AG09309 (cell line): ENCODE data around the gene CENPU.

Experiments used
- DNase-seq: peaks from one replicate; pipeline ENCODE4 v3.0.0-alpha.2; 2010; ENCODE audit warnings: low read depth
- H3K4me3 ChIP-seq: 2 replicates; pipeline ENCODE4 v1.5.1; 2011; ENCODE audit warnings: mild to moderate bottlenecking, low read depth, low read length, moderate library complexity; ENCODE audit not compliant: control insufficient read depth
- CTCF ChIP-seq: IDR thresholded peaks from 2 replicates; pipeline ENCODE4 v1.5.1; 2011; ENCODE audit warnings: mild to moderate bottlenecking, low read depth, low read length, inconsistent platforms; ENCODE audit not compliant: insufficient read depth, control insufficient read depth; ENCODE audit errors: missing control alignments

The CENPU gene

GRCh38 chr4:184719407-184719806 lies 14.5 kb downstream of the CENPU start:
- DNase-seq: no peak
- no peak overlapping the region for H3K4me3 ChIP-seq
- no peak for TF ChIP-seq CTCF

GRCh38 chr4:184715526-184715925 lies 18.4 kb downstream of the CENPU start:
- DNase-seq: no peak
- TF ChIP-seq CTCF: no peak

GRCh38 chr4:184713887-184714286 lies 20.0 kb downstream of the CENPU start:
- no peak for DNase-seq
- H3K4me3 ChIP-seq: no peak overlapping the region
- no peak for TF ChIP-seq CTCF

More at GRCh38 chr4:184715526-184715925, 18.4 kb downstream of the CENPU start:
- no peak overlapping the region for H3K4me3 ChIP-seq

DNA sequence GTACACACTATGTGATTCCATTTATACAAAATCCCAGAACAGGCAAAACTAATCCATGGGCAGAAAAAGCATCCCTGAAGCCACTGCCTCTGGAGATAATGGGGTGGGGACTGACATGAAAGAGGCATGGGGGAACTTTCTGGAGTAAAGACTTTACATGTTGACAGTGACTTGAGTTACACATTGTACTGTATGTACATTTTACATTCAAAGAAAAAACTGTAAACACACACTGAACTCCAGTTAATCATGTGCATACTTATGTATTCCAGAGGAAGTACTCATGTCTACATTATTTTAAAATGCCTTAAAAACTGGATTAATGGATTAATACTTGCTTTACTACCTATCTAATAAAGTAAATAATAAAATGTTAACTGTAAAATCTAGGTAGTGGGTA lies 21.6 kb downstream of the CENPU start:
- DNase-seq: no peak
- no peak for TF ChIP-seq CTCF

DNA sequence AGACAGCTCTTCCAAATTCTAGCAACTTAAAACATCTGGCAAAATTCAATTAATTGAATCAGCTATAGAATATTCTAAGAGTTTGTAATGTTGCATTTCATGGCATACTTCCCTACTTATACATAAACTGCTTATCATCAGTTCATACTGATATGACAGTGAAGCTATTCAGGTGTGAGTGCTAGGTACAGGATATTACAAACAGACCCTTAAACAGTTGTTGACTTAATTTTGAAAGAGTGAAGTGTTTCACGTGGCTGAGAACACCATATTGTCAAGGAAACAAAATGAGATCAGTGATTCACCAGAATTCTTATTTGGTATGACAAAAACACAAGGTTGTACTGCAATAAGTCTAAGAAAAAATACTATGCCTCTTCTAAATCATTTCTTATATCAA lies 27.4 kb downstream of the CENPU start:
- no peak for TF ChIP-seq CTCF
- no peak for DNase-seq

More for the DNA sequence above, 21.6 kb downstream of the CENPU start:
- no peak overlapping the region for H3K4me3 ChIP-seq

GRCh38 chr4:184705692-184706091 lies 28.2 kb downstream of the CENPU start:
- TF ChIP-seq CTCF: no peak

More for the DNA sequence above, 27.4 kb downstream of the CENPU start:
- no peak overlapping the region for H3K4me3 ChIP-seq

GRCh38 chr4:184702114-184702513 lies 31.8 kb downstream of the CENPU start:
- DNase-seq: no peak
- no peak for TF ChIP-seq CTCF
- H3K4me3 ChIP-seq: no peak overlapping the region

More at GRCh38 chr4:184705692-184706091, 28.2 kb downstream of the CENPU start:
- H3K4me3 ChIP-seq: no peak overlapping the region
- no peak for DNase-seq
